Activated CD8-positive, alpha-beta T cell treated with anti-CD3 and anti-CD28 coated beads, Interleukin-2, amount 10 ng/mL, durations not matched to agents 7 days and 5 days (primary cell): ENCODE results near the gene PLIN1. TPM values are rescaled to one million over a fixed set of nuclear protein-coding genes. Genes with fewer than 3 reads are reported as not detected.

Source experiments
- ATAC-seq: fragments of 150-1000 bp; cut with Tn5 transposase; one replicate; pipeline ENCODE4 v1.10.0; 2021; ENCODE audit warnings: moderate library complexity
- CTCF ChIA-PET: fragments of 350-600 bp; sonication (Branson Sonifier 250); formaldehyde crosslinking; loops from one replicate; lab custom pipeline; 2021; ENCODE audit warnings: antibody characterized with exemption; lab: Charles Lee
- POLR2A ChIA-PET: fragments of 350-600 bp; sonication (Branson Sonifier 250); formaldehyde crosslinking; loops from one replicate; lab custom pipeline; 2021; ENCODE audit warnings: antibody characterized with exemption; lab: Charles Lee
- DNase-seq: peaks from one replicate; pipeline ENCODE4 v3.0.0-alpha.2; 2020
- H3K27ac Mint-ChIP-seq: one replicate; pipeline ENCODE4 v1.8.0; 2021; ENCODE audit warnings: mild to moderate bottlenecking, mixed read lengths
- H3K27me3 Mint-ChIP-seq: one replicate; pipeline ENCODE4 v1.8.0; 2021; ENCODE audit warnings: low read depth, mixed read lengths
- H3K36me3 Mint-ChIP-seq: one replicate; pipeline ENCODE4 v1.8.0; 2021; ENCODE audit warnings: low read depth, mixed read lengths
- H3K4me1 Mint-ChIP-seq: one replicate; pipeline ENCODE4 v1.8.0; 2021; ENCODE audit warnings: low read depth, mixed read lengths
- H3K4me3 Mint-ChIP-seq: one replicate; pipeline ENCODE4 v1.8.0; 2021; ENCODE audit warnings: mild to moderate bottlenecking, mixed read lengths
- H3K9me3 Mint-ChIP-seq: one replicate; pipeline ENCODE4 v1.8.0; 2022; ENCODE audit warnings: mixed read lengths; ENCODE audit not compliant: insufficient read depth
- total RNA-seq, 2 experiments: library from RNA; stranded (reverse); gene quantifications; one replicate each; pipeline ENCODE4 v1.2.3, GENCODE V29; 2021

Gene PLIN1
- total RNA-seq, 2 experiments from 2014 or later, result not detected

DNA sequence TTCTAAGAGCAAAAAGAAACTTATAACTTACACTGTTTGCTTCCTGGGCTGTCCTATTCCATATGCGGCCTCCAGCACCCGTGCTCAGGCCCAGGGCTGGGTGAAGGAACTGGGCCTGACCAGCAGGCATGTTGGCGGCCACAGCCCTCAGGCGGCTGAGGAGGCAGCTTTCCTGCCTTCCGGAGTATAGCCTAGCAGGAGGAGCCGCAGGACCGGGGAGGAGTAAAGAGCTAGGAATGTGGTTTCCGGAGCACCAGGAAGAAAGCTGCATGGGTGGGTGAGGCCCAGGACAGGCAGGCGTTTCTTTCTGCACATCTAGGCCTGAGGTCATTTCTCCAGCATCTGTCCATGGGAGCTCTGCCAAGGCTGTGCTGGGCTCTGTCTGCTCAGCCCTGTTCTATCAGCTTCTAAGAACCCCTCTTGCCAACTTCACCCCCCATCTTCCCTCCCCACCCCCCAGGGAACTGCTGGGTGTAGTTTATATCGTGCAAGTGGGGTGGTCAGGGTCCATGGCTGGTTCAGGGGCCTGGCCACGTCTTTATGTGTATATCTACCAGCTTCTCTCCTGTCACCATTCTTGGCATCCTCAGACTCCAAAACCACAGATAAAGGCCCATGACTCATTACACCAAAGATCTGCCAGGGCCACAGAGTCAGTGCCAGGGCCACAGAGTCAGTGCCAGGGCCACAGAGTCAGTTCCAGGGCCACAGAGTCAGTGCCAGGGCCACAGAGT, 16.1 kb downstream of the PLIN1 start:
- H3K27ac Mint-ChIP-seq, result no peak overlapping the region
- no peaks in the 10 kb centered on the region for H3K36me3 Mint-ChIP-seq
- ATAC-seq, result no peak
- H3K9me3 Mint-ChIP-seq, result no peaks in the 10 kb centered on the region
- CTCF ChIA-PET, result interaction anchor here (1.8 to 3.0 kb wide), 2 partner anchors 10 to 17 kb away, joined by 3 to 17 read pairs; no protein-coding TSS in a partner anchor
- H3K27me3 Mint-ChIP-seq, result peaks cover 42% of the 10 kb centered on the region
- peaks cover 2% of the 10 kb centered on the region for H3K4me1 Mint-ChIP-seq
- POLR2A ChIA-PET, result no interaction called here
- H3K4me3 Mint-ChIP-seq, result no peak overlapping the region
- no peak for DNase-seq

DNA sequence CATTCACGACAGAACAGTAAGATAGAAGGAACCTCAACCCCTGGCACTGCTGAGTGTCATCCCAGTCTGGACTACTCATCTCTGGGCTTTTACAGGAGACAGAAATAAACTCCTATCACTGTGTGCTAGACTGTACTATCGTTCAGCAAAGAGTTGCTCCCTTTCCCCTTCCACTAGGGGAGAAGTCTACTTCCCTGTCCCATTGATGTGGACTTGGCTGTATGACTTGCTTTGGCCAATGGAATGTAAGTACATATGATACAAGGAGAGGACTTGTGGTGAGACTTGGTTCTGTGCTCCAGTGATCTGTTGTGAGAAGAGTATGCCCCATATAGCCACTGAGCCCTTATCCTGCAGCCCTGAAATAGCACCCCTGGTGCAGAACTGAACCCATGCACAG, 18.6 kb downstream of the PLIN1 start:
- Mint-ChIP-seq H3K4me1 (peaks cover 9% of the 10 kb centered on the region), H3K9me3 (no peaks in the 10 kb centered on the region), H3K27me3 (peaks cover 62% of the 10 kb centered on the region), H3K4me3 (no peak overlapping the region), H3K27ac (no peak overlapping the region), H3K36me3 (no peaks in the 10 kb centered on the region)
- no peak for ATAC-seq
- DNase-seq, result no peak
- ChIA-PET POLR2A (no interaction called here), CTCF (interaction anchor here (1.4 to 3.0 kb wide), 2 partner anchors 13 to 15 kb away, joined by 5 to 17 read pairs; no protein-coding TSS in a partner anchor)

DNA sequence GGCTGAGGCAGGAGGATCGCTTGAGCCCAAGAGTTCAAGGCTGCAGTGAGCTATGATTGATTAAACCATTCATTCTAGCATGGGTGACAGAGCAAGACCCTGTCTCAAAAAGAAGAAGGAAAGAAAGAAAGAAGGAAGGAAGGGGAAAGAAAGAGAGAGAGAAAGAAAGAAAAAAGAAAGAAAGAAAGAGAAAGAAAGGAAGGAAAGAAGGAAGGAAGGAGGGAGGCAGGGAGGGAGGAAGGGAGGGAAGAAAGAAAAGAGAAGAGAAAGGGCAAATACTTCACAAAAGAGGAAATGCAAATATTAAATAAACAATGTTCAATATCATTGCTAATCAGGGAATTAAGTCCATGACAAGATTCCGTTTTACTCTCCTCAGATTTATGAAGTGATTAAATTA, 19.9 kb downstream of the PLIN1 start:
- Mint-ChIP-seq H3K4me3 (no peak overlapping the region), H3K27me3 (peaks cover 60% of the 10 kb centered on the region), H3K9me3 (no peaks in the 10 kb centered on the region), H3K36me3 (no peaks in the 10 kb centered on the region), H3K27ac (no peak overlapping the region), H3K4me1 (peaks cover 14% of the 10 kb centered on the region)
- ChIA-PET CTCF (no interaction called here), POLR2A (no interaction called here)
- DNase-seq, result no peak
- no peak for ATAC-seq

DNA sequence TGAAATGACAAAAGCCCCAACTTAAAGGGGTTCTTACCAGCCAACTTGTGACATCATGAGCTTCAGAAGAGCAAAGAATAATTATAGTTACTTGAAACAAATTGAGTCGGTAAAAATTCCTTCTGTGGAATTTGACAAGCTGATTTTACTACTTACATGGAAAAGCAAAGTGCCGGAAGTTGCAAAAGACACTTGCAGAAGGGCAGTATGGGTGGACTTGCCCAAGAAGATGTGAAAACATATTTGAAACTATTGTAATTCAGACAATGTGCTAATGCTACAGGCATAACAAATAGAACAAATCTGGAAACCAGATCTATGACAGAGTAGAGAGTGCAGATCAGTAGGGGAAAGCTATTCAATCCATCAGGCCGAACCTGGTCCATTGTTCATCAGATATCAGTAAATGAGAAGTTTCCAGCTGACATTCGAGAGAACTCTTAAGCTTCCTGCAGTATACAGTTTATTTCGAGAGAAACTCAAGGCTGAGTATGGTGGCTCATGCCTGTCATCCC, 21.4 kb downstream of the PLIN1 start:
- Mint-ChIP-seq H3K27me3 (peaks cover 69% of the 10 kb centered on the region), H3K4me1 (peaks cover 15% of the 10 kb centered on the region), H3K4me3 (no peak overlapping the region), H3K9me3 (no peaks in the 10 kb centered on the region), H3K27ac (no peak overlapping the region), H3K36me3 (no peaks in the 10 kb centered on the region)
- ATAC-seq, result no peak
- CTCF ChIA-PET, result interaction anchor here (1.6 kb wide), 1 partner anchor 217 kb away, joined by 3 read pairs; no protein-coding TSS in a partner anchor
- no peak for DNase-seq
- POLR2A ChIA-PET, result interaction anchor here (0.6 kb wide), 1 partner anchor 319 kb away, joined by 4 read pairs; no protein-coding TSS in a partner anchor

DNA sequence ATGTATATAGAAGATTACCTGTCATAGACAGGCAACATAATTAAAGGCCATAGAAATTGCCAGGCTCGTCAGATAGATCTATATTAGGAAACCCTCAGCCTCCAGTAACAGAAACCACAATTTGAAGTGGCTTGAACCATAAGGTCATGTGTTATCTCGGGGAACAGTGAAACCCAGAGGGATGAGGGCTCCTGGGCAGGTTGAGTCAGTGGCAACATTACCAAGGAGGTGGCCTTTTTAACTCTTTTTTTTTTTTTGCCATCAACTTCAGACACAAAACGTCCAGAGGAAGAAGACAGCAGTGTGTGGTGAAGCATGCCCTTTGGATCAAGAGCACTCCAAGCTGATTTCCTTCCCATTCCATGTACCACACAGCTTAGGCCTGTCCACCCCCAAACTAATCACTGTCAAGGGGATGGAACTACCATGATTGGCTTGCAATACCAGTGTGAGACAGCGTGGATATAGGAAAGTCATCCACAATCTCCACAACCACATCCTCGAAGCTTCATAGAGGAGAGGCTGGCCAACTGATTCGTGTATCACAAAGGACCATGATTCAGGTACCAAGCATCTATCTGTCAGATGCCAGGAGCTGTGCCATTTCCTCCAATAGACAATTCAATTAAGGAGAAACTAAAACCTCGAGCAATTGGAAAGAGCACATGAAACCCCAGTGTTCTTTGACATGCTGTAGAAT, 22.9 kb downstream of the PLIN1 start:
- Mint-ChIP-seq H3K27ac (no peak overlapping the region), H3K4me1 (peaks cover 15% of the 10 kb centered on the region), H3K4me3 (peak overlapping the region; percentile 51), H3K36me3 (no peaks in the 10 kb centered on the region), H3K9me3 (no peaks in the 10 kb centered on the region), H3K27me3 (peaks cover 63% of the 10 kb centered on the region)
- ChIA-PET POLR2A (no interaction called here), CTCF (interaction anchor here (1.2 to 1.3 kb wide), 2 partner anchors 10 to 105 kb away, joined by 3 to 6 read pairs; no protein-coding TSS in a partner anchor)
- ATAC-seq (no peak), DNase-seq (no peak)

DNA sequence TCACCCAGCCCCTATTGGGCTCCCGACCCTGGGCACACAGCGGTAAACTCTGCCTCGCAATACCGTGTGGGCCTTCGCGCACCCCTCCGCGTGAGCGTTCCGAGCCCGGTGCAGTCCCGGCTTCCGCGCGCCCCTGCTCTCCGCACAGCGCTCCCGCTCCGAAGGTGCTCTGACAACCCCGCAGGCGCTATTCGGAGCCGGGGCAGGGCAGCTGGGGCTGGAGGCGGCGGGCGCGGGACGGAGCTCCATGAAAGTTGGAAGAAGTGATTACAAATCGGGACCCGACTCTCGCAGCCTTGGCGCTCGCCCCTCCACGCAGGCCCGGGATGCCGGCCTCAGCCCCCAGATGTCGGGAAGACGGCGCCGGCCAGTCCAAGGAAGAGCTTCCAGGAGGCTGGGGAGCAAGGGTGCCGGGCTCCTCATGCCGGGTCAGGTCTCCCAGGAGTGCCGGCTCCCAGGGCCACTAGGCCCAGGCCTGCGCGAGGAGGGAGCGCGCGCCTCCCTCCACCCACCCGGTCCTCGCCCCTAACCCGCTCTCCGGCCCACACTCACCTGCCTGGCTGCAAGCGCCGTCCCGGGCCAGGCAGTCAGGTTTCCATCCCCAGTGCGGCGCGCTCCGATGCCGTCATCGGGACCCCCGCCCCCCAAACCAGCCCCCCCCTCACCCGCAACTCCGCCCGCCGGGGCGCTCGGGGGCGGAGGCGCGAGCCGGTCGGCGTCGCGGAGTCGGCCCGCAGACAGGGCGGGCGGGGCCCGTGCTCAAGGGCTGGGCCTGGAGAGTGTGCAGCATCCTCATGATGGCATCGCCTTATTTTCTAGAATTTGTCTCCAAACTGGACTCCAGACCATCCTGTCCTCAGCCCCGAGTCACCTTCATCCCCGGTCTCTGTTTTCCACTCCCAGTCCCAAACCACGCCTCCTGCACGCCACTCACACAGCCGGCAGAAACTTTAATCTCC, 24.0 kb downstream of the PLIN1 start, which contains the start of gene KIF7:
Gene KIF7 (minus strand): TSS at position 621 of the 959 bp plus-strand sequence. CDS start 2,537 bp downstream, outside the sequence.
- H3K36me3 Mint-ChIP-seq, result no peaks in the 10 kb centered on the region
- H3K27me3 Mint-ChIP-seq, result peaks cover 54% of the 10 kb centered on the region
- no peaks in the 10 kb centered on the region for H3K9me3 Mint-ChIP-seq
- peak within 1 kb of the TSS; percentile 57 for H3K4me3 Mint-ChIP-seq
- ATAC-seq (peak; percentile 77), DNase-seq (peak; percentile 32)
- peaks cover 15% of the 10 kb centered on the region for H3K4me1 Mint-ChIP-seq
- H3K27ac Mint-ChIP-seq, result no peak within 1 kb of the TSS
- ChIA-PET POLR2A (no interaction called here), CTCF (no interaction called here)

DNA sequence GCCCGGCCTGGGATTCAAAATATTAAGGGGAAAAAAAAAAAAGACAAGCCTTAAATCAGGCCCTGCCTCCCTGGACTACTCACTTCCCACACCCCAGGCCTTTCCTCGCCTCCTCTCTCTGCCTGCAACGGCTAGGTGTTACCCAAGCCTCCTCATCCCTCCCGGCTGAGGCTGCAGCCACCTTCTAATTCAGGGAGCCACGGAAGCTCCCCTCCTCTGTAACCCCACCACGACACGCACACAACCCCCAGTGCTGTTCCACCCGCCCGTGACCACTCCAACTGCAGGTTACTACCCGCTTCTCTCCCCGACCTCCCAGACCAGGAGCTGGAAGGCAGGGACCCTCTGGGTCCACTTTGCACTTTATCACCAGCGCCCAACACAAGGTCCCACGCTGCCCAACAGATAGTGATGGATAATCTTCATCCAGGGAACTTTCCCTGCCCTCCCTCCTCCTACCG, 24.8 kb downstream of the PLIN1 start:
- peaks cover 15% of the 10 kb centered on the region for H3K4me1 Mint-ChIP-seq

DNA sequence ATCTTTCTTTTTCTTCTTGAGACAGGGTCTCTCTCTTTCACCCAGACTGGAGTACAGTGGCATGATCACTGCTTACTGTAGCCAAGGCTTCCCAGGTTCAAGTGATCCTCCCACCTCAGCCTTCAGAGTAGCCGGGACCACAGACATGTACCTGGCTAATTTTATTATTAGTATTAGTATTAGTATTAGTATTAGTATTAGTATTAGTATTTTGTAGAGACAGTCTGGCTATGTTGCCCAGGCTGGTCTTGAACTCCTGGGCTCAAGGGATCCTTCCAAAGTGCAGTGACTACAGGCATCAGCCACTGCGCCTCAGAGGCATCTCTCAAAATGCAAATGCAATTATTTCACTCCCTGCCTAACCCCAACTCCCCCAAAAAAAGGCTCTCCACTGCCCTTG, 25.6 kb downstream of the PLIN1 start:
- Mint-ChIP-seq H3K4me1 (peaks cover 15% of the 10 kb centered on the region), H3K36me3 (no peaks in the 10 kb centered on the region), H3K27me3 (peaks cover 41% of the 10 kb centered on the region), H3K27ac (no peak overlapping the region), H3K9me3 (no peaks in the 10 kb centered on the region), H3K4me3 (no peak overlapping the region)
- no peak for ATAC-seq
- CTCF ChIA-PET, result no interaction called here
- POLR2A ChIA-PET, result no interaction called here
- no peak for DNase-seq

More for the DNA sequence above, 24.8 kb downstream of the PLIN1 start:
- H3K27ac Mint-ChIP-seq, result no peak overlapping the region
- H3K36me3 Mint-ChIP-seq, result no peaks in the 10 kb centered on the region
- peak overlapping the region; percentile 57 for H3K4me3 Mint-ChIP-seq
- CTCF ChIA-PET, result no interaction called here
- DNase-seq (no peak), ATAC-seq (no peak)
- peaks cover 48% of the 10 kb centered on the region for H3K27me3 Mint-ChIP-seq
- POLR2A ChIA-PET, result no interaction called here
- no peaks in the 10 kb centered on the region for H3K9me3 Mint-ChIP-seq

DNA sequence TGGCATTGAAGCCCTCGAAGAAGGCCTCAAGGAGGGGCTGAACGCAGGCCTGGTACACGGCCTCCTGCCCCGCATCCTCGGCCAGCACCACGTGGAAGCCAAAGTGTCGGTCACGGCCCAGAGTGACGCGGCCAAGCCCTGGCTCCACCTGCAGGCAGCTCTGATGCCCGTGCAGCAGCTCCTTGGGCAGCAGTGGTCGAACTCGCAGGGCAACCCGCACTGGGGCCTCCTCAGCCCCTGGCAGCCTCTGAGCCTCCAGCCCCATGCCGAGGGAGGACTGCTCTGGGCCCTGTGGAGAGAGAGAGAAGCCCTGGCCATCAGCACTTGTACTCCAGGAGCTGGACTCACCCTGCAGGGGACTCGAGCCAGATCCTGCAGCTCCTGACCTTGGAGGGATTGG, 26.5 kb downstream of the PLIN1 start:
- DNase-seq (no peak), ATAC-seq (no peak)
- Mint-ChIP-seq H3K4me1 (peaks cover 15% of the 10 kb centered on the region), H3K9me3 (no peaks in the 10 kb centered on the region), H3K36me3 (no peaks in the 10 kb centered on the region), H3K27ac (no peak overlapping the region), H3K27me3 (peaks cover 38% of the 10 kb centered on the region), H3K4me3 (no peak overlapping the region)
- CTCF ChIA-PET, result no interaction called here
- POLR2A ChIA-PET, result no interaction called here

DNA sequence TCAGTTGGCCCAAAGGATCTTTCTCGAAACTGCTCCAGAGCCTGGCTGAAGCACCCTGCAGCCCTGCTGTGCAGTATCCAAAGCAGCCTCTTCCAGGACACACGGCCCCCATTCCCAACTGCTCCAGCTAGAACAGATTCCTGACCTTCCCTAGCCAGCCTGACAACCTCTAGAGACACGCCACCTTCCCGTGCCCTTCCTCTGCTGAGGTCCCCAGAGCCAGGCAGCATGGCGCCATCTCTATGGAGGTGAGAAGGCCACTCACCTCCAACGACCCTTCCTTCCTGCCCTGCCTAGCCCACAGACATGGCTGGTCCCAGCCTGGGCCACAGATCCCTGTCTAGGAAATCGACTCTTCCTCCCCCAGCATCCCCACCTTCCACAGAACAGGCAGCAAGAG, 27.0 kb downstream of the PLIN1 start:
- Mint-ChIP-seq H3K4me3 (no peak overlapping the region), H3K36me3 (no peaks in the 10 kb centered on the region), H3K27ac (no peak overlapping the region), H3K4me1 (peaks cover 17% of the 10 kb centered on the region), H3K27me3 (peaks cover 34% of the 10 kb centered on the region), H3K9me3 (no peaks in the 10 kb centered on the region)
- no peak for DNase-seq
- ChIA-PET POLR2A (no interaction called here), CTCF (no interaction called here)
- ATAC-seq, result no peak

DNA sequence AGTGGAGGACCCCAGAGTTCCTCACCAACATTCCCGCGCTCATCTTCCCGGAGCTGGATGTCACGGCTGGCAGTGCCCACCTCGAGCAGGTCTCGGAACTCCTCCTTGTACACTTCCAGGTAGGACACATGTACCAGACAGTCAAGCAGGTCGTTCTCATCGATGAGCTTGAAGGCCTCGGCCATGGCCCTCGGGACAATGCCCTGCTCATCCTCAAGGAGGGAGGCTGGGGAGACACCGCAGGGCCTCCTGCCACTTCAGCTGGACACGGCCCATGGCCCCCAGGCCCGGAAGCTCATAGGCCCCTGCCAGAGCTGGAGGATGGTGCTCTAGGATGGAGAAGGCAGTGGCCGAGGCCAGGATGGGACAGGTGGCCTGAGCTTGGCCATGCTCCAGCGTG, 29.5 kb downstream of the PLIN1 start:
- Mint-ChIP-seq H3K4me3 (no peak overlapping the region), H3K9me3 (no peaks in the 10 kb centered on the region), H3K27me3 (peaks cover 17% of the 10 kb centered on the region), H3K36me3 (no peaks in the 10 kb centered on the region), H3K4me1 (peaks cover 8% of the 10 kb centered on the region), H3K27ac (no peak overlapping the region)
- DNase-seq (no peak), ATAC-seq (no peak)
- ChIA-PET POLR2A (interaction anchor here (0.8 kb wide), 1 partner anchor 124 kb away, joined by 5 read pairs; no protein-coding TSS in a partner anchor), CTCF (no interaction called here)
